HS-27A (cell line): ENCODE measurements around the gene TTC39C.
"Not testable (repeated sequence)": the region's sequence is repeated elsewhere in the genome, so short reads cannot be mapped to it uniquely, and the experiment has no call there.

Experiments
- DNase-seq: peaks from one replicate; pipeline ENCODE4 v3.0.0-alpha.2; 2012; ENCODE audit warnings: low read depth, missing footprints

The TTC39C gene

GRCh38 chr18:24054130-24054529 lies 39.6 kb downstream of the TTC39C start:
- DNase-seq: no peak

- DNase-seq: no peak
Measured at GRCh38 chr18:24055009-24055804, 40.7 kb downstream of the TTC39C start.

GRCh38 chr18:24055878-24056277 lies 41.3 kb downstream of the TTC39C start:
- no peak for DNase-seq

GRCh38 chr18:24056506-24056905 lies 42.0 kb downstream of the TTC39C start:
- no peak for DNase-seq

- no peak for DNase-seq
Measured at GRCh38 chr18:24057804-24058203, 43.2 kb downstream of the TTC39C start.

- DNase-seq: not testable (repeated sequence)
Measured at GRCh38 chr18:24059385-24059784, 44.8 kb downstream of the TTC39C start.

- DNase-seq: no peak
Measured at GRCh38 chr18:24060644-24061043, 46.1 kb downstream of the TTC39C start.

- no peak for DNase-seq
Measured at GRCh38 chr18:24063121-24063731, 48.7 kb downstream of the TTC39C start.

- DNase-seq: no peak
Measured at GRCh38 chr18:24064391-24065100, 50.0 kb downstream of the TTC39C start.

- no peak for DNase-seq
Measured at GRCh38 chr18:24065906-24066305, 51.4 kb downstream of the TTC39C start.

GRCh38 chr18:24068945-24069693 lies 54.6 kb downstream of the TTC39C start:
- DNase-seq: no peak

- DNase-seq: no peak
Measured at GRCh38 chr18:24071029-24071428, 56.5 kb downstream of the TTC39C start.

- no peak for DNase-seq
Measured at GRCh38 chr18:24071779-24072178, 57.2 kb downstream of the TTC39C start.

- DNase-seq: no peak
Measured at GRCh38 chr18:24072743-24073142, 58.2 kb downstream of the TTC39C start.

- no peak for DNase-seq
Measured at GRCh38 chr18:24073791-24074190, 59.2 kb downstream of the TTC39C start.

- not testable (repeated sequence) for DNase-seq
Measured at GRCh38 chr18:24074757-24075156, 60.2 kb downstream of the TTC39C start.

GRCh38 chr18:24075767-24076597 lies 61.4 kb downstream of the TTC39C start:
- DNase-seq: peak; percentile 83

GRCh38 chr18:24076950-24077349 lies 62.4 kb downstream of the TTC39C start:
- no peak for DNase-seq

GRCh38 chr18:24078391-24078790 lies 63.8 kb downstream of the TTC39C start:
- DNase-seq: no peak

GRCh38 chr18:24080861-24081260 lies 66.3 kb downstream of the TTC39C start:
- no peak for DNase-seq

GRCh38 chr18:24083550-24083949 lies 69.0 kb downstream of the TTC39C start:
- DNase-seq: no peak
